G401.6 (cell line): ENCODE measurements around the gene TRABD2B.

Experiments used
- FAIRE-seq: peaks from 2 replicates; lab custom pipeline; 2012; peaks lifted over from hg19 to GRCh38; lab: Jason Lieb, UNC

Gene TRABD2B

DNA sequence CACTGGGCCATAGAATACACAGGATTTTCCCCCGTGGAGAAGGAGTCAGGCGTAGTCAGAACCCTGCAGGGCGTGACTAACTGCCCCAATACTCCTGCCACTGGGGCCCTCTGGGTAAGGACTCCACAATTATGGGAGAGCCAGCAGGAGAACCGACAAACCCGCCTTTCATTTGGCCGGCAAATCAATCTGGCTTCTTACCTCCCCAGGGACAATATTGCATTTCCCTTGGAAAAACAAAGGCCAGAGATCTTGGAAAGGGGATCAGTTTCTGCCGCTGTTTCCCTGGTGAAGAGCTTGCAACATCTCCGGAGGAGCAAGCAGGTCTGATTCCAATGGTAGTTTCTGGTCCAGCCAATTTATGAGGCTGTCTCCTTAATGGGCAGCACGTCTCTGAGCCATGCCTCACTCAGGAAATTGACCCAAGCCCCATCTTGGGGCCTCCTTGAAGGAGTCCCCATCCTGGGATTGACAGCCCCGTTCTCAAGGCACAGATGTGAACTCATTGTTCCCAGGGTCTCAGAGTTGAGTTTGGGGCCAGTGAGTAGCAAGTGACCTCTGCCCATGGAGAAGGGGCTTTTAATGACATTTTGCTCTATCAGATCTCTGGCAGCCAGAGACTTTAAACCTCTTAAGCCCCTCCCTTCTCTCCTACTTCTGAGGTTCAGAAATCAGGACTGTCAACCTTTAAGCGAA is 4.3 kb downstream of the TRABD2B start:
- no peak for FAIRE-seq

- FAIRE-seq = no peak
These were observed 5.5 kb downstream of the TRABD2B start for GRCh38 chr1:47991673-47992072.

- FAIRE-seq = no peak
These were observed 6.0 kb downstream of the TRABD2B start for GRCh38 chr1:47991187-47991586.

DNA sequence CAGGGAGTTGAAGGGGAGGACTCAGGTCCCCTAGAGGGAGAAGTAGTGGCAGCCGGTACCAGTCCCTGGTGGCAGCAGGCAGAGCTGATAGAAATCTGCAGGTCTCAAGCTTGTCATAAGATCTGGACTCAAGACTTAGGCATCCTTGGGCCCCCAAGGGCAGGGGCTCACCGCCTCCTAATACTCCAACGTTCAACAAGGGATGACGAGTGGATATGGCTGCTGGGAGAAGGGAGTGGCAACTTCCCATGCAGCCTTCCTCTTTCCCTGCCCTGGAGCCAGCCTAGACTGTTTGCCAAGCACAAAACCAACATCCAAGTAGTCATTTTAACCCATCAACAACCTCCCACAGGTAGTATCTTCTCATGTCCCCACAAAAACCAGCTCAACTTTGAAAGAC is 6.9 kb downstream of the TRABD2B start:
- FAIRE-seq = no peak

DNA sequence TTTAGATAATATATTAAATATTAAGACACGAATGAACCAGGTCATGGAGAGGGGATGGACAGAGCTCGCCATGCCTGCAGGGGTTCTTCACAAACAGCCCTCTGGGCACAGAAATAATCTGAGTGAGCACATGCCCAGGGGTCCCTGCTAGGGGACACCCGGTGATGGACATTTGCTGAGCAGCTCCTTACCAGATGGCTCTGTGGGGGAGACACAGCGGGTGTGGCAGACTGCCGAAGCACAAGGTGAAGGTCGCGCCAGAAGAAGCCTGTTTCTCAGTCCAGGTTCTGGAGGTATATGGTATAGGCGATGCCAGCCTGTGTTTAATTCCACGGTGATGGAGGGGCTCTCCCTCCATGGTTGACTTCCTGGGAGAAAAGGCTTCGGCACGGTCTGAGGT is 9.6 kb downstream of the TRABD2B start:
- no peak for FAIRE-seq

GRCh38 chr1:47986761-47987200 is 10.4 kb downstream of the TRABD2B start:
- no peak for FAIRE-seq

DNA sequence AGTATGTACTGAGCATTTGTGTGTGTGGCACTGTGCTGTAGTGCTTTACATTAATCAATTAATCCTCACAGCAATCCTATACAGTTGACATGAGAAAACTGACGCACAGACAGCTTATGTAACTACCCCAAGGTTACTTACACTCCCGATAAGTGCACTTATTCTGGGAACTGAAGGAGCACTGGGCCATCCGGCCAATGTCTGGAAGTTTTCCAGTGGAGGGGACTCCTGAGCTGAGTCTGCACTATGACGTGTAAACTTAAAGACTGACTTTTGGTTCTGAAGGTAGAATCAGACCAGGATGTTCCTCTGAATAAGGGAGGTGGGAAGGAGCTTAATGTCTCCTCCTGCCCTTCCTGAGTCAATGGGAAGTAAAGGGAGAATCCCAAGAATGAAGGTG is 12.2 kb downstream of the TRABD2B start:
- FAIRE-seq = no peak

- FAIRE-seq = no peak
These were observed 12.9 kb downstream of the TRABD2B start for GRCh38 chr1:47984175-47984789.

DNA sequence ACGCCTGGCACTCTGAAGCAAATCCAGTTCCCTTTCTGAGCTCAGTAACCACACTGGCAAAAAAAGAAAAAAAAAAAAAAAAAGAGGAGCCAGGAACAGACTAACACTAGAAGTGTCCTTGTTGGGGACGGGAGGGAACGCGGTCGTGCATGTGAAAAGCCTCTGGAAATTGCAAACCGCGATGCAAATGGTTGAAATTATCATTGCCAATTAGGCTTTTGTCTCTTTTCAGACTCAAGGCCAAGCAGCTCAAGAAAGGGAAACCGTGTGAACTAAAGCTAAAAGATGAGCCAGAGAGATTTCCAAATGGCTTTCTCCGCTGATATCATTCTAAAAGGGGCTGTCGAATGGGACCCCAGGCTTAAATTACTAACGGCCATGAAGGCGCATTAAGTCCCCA is 13.5 kb downstream of the TRABD2B start:
- FAIRE-seq = no peak

- FAIRE-seq = no peak
These were observed 15.4 kb downstream of the TRABD2B start for GRCh38 chr1:47981667-47982350.

- no peak for FAIRE-seq
These were observed 16.7 kb downstream of the TRABD2B start for GRCh38 chr1:47980501-47980900.

DNA sequence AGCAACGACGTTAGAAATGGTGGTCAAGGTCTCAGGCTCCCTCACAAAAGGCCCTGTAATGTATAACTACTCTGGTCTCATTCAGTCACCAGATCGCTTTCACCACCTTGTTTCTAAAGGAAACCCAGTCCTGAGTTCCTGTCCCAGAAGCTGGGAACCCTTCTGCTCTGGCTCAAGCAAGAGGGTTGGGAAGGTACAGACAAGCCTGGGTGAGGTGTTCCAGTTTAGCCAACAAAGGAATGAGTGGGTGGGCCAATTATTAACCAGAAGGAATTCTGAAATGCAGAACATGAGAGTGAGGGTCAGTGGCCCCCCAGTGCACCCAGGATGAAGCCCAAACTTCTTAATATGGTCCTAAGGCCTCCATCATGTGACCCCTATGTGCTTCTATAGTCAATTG is 17.5 kb downstream of the TRABD2B start:
- FAIRE-seq = no peak

- no peak for FAIRE-seq
These were observed 18.7 kb downstream of the TRABD2B start for GRCh38 chr1:47978486-47978885.

DNA sequence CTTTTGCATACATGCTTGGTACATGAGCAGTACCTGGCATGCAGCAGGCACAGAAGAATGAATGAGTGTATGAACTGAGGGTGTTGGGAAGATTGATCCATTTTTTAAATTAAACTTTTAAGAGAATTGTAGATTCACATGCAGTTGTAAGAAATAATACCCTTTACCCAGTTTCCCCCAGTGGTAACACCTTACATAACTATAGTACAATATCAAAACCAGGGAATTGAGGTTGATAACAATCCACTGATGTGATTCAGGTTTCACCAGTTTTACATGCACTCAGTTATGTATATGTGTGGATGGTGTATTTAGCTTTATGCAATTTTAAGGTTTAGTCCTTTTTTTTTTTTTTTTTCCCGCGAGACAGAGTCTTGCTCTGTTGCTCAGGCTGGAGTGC is 20.5 kb downstream of the TRABD2B start:
- FAIRE-seq = no peak

DNA sequence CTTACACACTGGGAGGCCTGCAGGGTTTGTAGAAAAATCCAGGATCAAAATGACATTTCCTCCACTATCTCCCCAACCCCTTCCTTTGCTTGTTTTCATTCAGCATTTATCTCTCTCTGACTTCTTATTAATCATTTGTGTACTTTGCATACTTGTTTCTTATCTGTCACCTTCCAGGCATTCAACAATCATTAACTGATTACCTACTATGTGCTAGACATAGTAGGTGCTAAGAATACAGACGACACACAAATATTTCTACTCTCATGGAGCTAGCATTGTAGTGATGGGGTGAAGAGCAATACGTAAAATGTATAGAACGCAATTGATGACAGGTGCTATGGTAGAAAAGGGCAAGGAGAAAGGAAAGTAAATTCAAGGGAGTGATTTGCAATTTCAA is 20.9 kb downstream of the TRABD2B start:
- FAIRE-seq = no peak

DNA sequence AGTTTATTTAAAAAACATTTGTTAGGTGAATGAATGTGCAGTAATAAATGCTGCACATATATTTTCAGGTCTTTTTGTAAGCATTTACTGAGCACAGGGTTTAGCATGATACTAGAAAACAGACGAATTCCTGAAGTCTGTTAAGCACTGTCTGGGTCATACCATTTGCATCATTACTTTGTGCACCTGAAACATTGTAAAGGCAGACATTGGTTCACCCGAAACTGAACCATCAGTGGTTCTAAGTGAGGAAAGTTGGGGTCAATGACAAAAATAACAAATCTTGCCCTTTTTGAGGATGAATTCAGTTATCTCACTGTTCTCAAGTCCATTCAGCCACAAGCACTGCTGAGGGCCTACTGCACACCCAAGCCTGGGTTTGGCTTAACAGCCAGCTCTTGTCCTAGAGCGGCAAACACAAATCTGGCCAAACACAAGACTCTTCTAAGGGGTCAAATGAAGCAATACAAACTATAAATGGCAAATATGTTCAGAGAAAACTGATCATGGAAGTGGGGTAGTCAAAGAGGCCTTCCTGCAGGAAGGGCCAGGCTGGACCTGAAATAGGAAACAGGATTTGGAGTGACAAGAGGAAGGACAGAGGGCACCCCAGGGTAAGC is 21.8 kb downstream of the TRABD2B start:
- no peak for FAIRE-seq

DNA sequence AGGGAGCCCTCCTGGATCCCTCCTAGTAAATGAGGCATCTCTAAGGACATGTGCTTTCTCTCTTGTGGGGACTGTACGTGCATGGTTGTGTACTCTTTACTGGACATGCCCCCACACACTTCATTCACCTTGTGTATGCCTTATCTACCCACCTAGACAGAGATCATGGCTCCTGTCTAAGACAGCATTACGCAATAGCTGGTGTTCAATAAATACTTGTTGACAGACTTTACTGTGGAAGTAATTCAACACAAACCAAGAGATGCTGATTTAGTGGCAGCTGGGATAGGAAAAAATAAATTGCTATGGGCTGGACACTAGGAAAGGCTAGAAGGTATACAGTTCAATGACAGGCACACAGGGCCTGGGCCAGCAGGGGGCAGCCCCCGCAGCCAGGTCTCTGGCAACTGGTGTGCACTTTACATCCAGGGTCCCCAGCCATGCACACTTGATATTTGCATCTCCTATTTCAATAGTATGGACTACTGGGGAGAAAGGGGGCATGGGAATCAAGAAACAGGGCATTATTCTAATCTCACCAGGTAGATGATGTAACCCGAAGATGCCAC is 24.2 kb downstream of the TRABD2B start:
- FAIRE-seq = no peak

GRCh38 chr1:47971385-47972160 is 25.6 kb downstream of the TRABD2B start:
- FAIRE-seq = no peak

GRCh38 chr1:47970882-47971281 is 26.3 kb downstream of the TRABD2B start:
- FAIRE-seq = no peak

DNA sequence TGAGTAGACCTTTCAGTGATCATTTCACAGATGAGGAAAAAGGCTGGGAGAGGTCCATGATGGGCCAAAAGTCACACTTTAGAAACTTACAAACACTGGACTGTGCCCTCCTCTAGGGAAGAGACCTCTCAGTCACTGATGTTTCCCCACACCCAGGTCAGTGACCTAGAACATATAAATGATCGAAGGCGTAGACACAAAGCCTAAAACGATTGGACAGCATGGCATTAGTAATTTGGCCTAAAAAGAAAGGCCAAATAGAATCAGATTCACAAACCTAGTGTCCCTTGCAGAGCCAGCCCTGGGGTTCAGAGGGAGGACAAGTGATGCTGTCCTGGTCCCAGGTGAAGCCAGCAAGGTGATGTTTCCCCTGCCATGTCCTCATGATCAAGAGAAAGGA is 27.7 kb downstream of the TRABD2B start:
- no peak for FAIRE-seq

GRCh38 chr1:47968556-47968888 is 28.7 kb downstream of the TRABD2B start:
- no peak for FAIRE-seq

- no peak for FAIRE-seq
These were observed 29.2 kb downstream of the TRABD2B start for GRCh38 chr1:47967864-47968555.
